LNCAP (cell line): ENCODE results near the gene OSBPL2.

ENCODE experiments used
- TF ChIP-seq, protein P1 (sequence below): fragments of 450-650 bp; IDR thresholded peaks from 2 replicates; pipeline ENCODE4 v1.5.1; 2017; ENCODE audit warnings: mild to moderate bottlenecking

OSBPL2 gene

GRCh38 chr20:62237801-62238568 lies at the start of gene OSBPL2:
TSS of gene OSBPL2 (plus strand) at chr20:62238521. CDS start at chr20:62256185, 17,664 bp downstream.
- TF ChIP-seq, protein P1, sequence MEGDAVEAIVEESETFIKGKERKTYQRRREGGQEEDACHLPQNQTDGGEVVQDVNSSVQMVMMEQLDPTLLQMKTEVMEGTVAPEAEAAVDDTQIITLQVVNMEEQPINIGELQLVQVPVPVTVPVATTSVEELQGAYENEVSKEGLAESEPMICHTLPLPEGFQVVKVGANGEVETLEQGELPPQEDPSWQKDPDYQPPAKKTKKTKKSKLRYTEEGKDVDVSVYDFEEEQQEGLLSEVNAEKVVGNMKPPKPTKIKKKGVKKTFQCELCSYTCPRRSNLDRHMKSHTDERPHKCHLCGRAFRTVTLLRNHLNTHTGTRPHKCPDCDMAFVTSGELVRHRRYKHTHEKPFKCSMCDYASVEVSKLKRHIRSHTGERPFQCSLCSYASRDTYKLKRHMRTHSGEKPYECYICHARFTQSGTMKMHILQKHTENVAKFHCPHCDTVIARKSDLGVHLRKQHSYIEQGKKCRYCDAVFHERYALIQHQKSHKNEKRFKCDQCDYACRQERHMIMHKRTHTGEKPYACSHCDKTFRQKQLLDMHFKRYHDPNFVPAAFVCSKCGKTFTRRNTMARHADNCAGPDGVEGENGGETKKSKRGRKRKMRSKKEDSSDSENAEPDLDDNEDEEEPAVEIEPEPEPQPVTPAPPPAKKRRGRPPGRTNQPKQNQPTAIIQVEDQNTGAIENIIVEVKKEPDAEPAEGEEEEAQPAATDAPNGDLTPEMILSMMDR, result no peak

DNA sequence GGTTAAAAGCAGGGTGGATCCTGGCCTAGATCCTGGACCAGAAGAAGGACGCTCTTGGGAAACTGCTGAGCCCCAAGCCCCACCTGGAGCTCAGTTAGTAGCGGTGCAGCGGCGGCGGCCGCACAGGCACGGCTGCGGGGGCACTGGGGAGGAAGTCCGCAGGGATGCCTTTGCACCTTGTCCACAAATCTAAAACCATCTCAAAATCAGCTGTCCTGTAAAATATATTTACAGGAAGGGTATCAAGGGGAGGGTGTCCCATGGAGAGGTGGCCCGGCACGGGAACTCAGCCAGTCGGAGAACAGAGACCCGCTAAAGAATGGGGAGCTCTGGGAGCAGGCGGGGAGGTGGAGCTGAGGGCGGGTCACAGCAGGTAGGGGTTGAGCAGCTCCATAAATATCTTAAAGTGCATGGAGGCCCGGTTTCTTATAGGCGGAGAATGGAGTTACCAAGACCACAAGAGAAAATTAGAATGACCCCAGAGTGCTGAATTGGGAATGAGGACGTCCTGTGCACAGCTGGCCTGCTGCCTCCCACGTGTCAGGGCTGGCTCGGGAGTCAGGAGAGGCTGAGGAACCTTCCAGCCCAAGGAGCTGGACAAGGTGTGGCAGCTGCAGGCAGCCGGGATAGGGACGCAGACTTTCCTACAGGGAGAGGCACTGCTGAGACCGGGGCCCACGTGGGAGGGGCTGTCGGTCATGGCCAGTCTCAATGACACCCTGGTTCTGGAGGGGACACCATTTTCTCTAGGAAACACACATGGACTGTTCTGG lies 47.5 kb upstream of the OSBPL2 start:
- TF ChIP-seq, protein P1, result no peak

DNA sequence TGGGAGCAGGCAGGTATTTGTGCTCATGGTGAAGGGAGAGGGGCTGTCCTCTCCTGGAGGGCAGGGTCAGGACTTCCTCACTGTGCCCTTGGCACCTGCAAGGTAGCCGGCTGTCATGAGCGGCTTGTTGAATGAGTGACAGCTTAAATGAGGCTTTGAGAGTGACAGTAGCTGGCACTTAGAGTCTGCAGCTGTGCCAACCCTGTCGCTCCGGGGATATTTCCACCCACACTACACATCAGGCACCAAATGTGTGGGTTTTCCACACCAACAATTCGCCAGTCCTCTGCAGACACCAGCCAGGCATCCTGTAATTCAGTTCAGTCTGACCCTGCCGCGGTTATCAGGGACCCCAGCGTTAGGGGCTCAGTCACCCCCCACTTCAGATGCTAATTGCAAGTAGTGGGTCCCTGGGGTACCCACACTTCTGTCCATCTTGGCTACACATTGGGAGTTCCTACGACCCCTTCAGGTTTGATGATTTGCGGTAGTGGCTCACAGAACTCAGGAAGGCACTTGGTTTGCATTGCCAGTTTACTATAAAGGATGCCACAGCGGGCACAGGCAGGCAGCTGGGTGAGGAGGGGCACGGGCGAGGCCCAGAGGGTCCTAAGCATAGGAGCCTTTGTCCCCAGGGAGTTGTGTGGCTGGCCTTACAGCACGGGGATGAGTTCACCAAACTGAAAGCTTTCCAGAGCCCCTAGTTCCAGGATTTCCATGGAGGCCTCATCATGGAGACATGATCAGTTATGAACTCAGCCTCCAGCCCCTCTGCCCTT lies 46.4 kb upstream of the OSBPL2 start:
- TF ChIP-seq, protein P1, result no peak

DNA sequence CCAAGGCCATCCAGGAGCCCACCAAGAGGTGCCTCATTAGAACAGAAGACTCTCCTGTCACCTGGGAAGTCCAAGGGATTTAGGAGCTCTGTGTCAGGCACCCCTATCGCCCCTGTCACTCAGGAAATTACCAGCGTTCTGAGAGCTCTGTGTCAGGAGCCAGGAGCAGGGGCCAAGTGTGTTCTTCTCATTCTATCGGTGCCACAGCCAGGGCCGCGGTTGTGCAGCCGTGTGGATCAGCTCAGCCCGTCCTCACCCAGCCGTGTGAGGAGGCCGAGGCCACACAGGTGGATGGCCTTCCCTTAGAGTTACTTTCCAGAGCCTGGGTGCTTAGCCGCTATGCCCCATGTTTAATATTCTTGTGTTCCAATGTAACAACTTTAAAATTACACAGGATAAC lies 45.7 kb upstream of the OSBPL2 start:
- TF ChIP-seq, protein P1, result no peak

- TF ChIP-seq, protein P1, result no peak
Measured at GRCh38 chr20:62193079-62194025, 45.0 kb upstream of the OSBPL2 start.

GRCh38 chr20:62195075-62195405 lies 43.3 kb upstream of the OSBPL2 start:
- TF ChIP-seq, protein P1, result no peak
